ENCODE results near the gene C21orf58. TPM values are rescaled to one million over a fixed set of nuclear protein-coding genes. Genes with fewer than 3 reads are reported as not detected.
"Not testable (repeated sequence)": the region's sequence is repeated elsewhere in the genome, so short reads cannot be mapped to it uniquely, and the experiment has no call there.

The C21orf58 gene
- 1.2 and 1.7 TPM in 2 replicates for total RNA-seq
- polyA plus RNA-seq (2012): 4.7 TPM

- DNase-seq (ENCODE audit: low read depth): peak; percentile 97
These were observed at the start of gene C21orf58, which contains the start of gene PCNT for GRCh38 chr21:46323710-46324389. Gene C21orf58 (minus strand): TSS chr21:46323870. CDS start chr21:46322738, 1,132 bp downstream. Gene PCNT (plus strand): TSS chr21:46324156. CDS start chr21:46324229, 73 bp downstream.

GRCh38 chr21:46372947-46373346 is 49.3 kb upstream of the C21orf58 start:
- not testable (repeated sequence) for DNase-seq (ENCODE audit: low read depth)

DNA sequence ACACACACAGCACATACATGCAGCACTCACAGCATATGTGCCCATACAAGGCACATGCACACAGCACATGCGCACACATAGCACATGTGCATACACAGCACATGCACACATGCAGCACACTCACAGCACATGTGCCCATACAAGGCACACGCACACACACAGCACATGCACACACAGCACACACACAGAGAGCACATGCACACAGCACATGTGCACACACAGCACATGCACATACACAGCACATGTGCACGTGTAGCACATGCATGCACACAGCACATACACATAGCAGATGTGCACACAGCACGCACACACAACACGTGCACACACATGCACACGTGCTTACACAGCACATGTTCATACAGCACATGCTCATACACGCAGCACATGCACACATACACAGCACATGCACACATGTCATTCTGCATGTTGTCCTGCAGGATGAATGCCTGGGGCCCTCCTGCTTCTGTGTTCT is 48.4 kb upstream of the C21orf58 start:
- DNase-seq (ENCODE audit: low read depth): no peak

DNA sequence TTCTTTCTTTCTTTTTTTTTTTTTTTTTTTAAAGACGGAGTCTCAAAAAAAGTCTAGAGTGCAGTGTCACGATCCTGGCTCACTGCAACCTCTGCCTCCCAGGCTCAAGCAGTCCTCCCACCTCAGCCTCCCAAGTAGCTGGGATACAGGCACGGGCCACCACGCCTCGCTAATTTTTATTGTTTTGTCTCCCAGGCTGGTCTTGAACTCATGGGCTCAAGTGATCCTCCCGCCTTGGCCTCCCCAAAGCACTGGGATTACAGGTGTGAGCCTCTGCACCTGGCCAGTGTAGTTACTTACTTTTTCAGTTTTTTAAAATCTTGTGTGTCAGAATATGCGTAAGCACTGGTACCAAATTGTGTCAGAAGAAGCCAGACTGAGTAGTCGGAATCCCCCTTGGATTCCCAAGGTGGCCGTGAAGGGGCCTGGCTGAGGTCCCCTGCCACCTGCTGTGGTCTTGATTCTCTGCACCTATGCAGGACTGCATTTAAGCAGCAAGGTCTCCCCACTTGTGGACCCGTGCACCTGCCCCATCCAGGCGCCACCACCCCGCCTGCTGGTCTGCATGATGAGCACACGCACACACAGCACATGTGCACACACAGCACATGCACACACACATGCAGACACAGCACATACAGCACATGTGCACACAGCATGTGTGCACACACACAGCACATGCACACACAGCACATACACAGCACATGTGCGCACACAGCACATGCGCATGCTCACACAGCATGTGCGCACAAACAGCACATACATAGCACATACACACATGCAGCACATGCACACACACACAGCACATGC is 47.7 kb upstream of the C21orf58 start:
- no peak for DNase-seq (ENCODE audit: low read depth)

- DNase-seq (ENCODE audit: low read depth): no peak
These were observed 46.0 kb upstream of the C21orf58 start for GRCh38 chr21:46369520-46370235.

- no peak for DNase-seq (ENCODE audit: low read depth)
These were observed 45.0 kb upstream of the C21orf58 start for GRCh38 chr21:46368533-46369285.

DNA sequence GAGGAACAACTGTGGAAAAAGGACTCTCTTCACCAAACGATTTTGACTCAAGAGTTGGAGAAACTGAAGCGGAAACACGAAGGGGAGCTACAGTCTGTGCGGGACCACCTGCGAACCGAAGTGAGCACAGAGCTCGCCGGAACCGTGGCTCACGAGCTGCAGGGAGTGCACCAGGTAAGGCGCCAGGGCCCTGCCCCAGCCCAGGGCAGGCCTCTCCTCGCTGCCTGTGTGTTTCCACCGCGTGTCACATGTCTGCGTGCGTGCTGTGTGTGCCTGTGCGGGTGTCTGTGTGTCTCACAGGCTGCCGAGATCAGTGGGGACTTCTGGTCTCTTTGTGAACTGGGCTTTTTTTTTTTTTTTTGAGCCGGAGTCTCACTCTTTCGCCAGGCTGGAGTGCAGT is 43.3 kb upstream of the C21orf58 start:
- no peak for DNase-seq (ENCODE audit: low read depth)

DNA sequence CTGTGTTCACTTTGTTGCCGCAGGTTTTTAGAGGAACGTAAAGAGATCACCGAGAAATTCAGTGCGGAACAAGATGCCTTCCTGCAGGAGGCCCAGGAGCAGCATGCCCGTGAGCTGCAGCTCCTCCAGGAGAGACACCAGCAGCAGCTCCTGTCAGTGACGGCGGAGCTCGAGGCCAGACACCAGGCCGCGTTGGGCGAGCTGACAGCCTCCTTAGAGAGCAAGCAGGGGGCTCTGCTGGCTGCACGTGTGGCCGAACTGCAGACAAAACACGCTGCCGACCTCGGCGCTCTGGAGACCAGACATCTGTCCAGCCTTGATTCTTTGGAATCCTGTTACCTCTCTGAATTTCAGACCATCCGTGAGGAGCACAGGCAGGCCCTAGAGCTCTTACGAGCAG is 42.9 kb upstream of the C21orf58 start:
- DNase-seq (ENCODE audit: low read depth): no peak

GRCh38 chr21:46366091-46366490 is 42.4 kb upstream of the C21orf58 start:
- no peak for DNase-seq (ENCODE audit: low read depth)

- DNase-seq (ENCODE audit: low read depth): no peak
These were observed 40.0 kb upstream of the C21orf58 start for GRCh38 chr21:46363698-46364097.

DNA sequence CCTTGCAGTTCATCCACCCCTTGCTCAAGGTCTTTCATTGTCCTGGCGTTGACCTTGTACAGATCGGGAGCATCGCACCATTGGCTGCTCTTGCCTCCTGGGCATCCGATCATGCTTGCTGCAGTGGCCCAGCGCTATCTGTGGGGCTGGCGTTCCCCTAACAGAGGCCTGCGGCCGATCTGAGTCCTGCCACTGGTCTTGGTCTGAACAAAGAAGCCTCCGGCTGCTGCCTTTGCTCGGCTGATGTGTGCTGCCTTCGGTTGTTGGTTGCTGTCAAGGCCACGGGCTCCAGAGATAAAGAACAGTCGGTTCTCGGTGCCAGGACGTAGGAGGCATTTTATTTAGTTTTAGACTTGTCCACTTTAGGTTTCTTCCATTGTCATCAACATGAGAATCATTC is 39.3 kb upstream of the C21orf58 start:
- DNase-seq (ENCODE audit: low read depth): no peak

DNA sequence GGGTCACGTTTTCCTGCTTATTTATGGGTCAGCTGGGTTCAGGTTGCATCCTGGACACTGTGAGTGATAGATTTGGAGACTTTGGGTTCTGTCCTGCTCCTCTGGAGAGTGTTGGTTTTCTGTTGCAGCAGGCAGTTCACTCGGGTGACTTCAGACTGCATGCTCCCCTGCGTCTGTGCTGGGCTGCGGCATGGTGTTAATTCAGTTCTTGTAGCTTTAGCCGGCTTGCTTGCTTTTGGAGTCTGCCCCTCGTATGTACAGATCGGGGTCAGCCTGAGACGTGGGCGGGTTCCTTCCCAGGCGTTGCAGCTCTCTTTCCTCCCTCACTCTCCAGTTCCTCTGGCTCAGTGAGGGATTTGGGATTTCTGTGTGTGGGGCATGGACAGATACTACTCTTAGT is 38.3 kb upstream of the C21orf58 start:
- DNase-seq (ENCODE audit: low read depth): no peak

DNA sequence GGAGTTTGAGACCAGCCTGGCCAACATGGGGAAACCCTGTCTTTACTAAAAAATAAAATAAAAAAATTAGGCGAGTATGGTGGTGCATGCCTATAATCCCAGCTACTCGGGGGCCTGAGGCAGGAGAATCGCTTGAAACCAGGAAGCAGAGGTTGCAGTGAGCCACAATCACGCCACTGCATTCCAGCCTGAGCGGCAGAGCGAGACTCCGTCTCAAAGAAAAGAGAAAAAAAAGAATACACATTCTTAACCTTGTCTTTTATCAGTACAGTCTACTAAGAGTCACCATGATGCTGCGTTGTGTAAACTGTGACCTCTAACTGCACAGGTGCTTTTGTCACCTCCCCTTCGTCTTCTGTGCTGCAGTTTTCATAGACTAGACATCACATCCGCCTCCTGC is 37.5 kb upstream of the C21orf58 start:
- DNase-seq (ENCODE audit: low read depth): no peak

GRCh38 chr21:46357684-46358425 is 34.2 kb upstream of the C21orf58 start:
- DNase-seq (ENCODE audit: low read depth): no peak

- DNase-seq (ENCODE audit: low read depth): no peak
These were observed 33.6 kb upstream of the C21orf58 start for GRCh38 chr21:46357335-46357604.

GRCh38 chr21:46356494-46357334 is 33.0 kb upstream of the C21orf58 start:
- no peak for DNase-seq (ENCODE audit: low read depth)

DNA sequence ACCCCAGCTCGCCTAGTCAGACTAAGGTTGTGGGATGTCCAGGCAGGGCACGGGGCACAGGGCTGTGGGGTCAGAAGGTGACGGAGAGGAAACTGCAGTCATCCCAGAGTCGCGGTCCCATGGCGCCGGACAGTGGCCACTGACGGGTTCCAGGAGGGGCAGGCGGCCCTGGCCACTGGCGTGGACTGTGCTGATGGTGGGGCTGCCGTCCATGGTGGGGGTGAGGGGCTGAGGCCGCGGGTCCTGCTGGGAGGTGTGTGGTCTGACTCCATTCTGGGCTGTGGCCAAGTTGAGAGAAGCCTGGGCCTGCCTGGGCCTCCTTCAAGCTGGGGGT is 32.3 kb upstream of the C21orf58 start:
- DNase-seq (ENCODE audit: low read depth): no peak

DNA sequence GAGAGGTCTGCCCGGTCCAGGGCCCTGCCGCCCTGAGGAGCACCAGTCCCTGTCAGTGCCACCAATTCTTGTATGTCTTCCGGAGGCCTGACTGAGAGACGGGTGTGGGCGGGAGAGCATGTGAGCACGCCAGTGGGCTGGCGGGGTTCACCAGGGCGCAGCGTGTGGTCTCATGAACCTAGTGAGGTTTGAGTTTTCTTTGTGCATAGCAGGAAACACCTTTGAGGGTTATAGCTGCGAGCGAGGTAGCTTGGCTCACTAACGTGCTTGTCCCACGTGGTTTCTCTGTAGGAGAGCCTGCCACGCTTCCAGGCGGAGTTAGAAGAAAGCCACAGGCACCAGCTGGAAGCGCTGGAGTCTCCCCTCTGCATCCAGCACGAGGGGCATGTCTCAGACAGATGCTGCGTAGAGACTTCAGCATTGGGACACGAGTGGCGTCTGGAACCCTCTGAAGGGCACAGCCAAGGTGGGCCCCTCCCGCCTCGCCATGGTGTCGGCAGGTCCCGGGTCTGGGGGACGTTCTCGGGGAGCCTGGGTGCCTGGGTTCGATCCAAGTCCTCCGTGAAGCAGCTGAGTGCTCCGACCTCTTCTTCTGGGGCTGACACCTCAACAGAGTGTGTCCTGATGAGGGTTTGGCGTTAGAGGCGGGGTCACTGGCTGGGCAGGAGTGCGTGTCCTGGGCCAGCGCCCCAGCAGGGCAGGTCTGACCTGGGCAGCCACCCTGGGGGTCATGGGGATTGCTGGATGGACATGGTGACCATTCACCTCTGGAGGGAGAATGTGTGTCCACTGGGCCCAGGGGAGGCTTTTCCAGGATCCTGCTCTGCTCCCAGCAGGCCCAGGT is 31.7 kb upstream of the C21orf58 start:
- DNase-seq (ENCODE audit: low read depth): no peak

DNA sequence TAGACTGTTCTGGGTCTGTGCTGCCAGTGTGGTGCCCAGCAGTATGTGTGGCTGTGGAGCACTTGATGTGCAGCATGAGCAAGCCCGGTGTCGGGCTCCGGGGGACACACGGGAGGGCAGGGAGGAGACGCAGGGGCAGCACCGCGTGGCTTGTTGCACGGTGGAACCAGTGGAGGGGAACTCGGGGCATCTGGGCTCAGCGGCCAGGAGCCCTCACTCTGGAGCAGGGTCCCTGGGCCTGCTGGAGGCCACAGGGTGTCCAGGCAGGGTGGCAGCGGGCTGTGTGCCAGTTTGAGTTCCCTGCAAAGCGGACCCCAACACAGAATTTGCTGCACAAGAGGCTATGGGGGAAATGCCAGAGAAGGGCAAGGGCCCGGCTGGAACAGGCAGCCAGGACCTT is 30.8 kb upstream of the C21orf58 start:
- DNase-seq (ENCODE audit: low read depth): no peak
